ENCODE results near the gene CD200R1L. TPM values are rescaled to one million over a fixed set of nuclear protein-coding genes. Genes with fewer than 3 reads are reported as not detected.

CD200R1L gene
- total and polyA plus RNA-seq, 3 experiments from 2014 or later = not detected

GRCh38 chr3:112782491-112782890, 64.2 kb downstream of the CD200R1L start:
- CTCF ChIA-PET = no interaction called here
- Mint-ChIP-seq H3K27ac (no peak overlapping the region), H3K4me1 (no peaks in the 10 kb centered on the region), H3K9me3 (peaks cover under 1 to 5% (median 2%) of the 10 kb centered on the region in 5 donors), H3K36me3 (peaks cover 0 to 4% (median 2%) of the 10 kb centered on the region in 3 donors), H3K4me3 (no peak overlapping the region), H3K27me3 (peaks cover 0 to 1% of the 10 kb centered on the region in 2 donors)
- no peaks in the 10 kb centered on the region for H3K4me1 ChIP-seq (ENCODE audit: insufficient read depth, low read length)
- POLR2A ChIA-PET = no interaction called here
- no peaks in the 10 kb centered on the region for H3K36me3 ChIP-seq (ENCODE audit: insufficient read depth, low read length)
- no peak for DNase-seq
- H3K27ac ChIP-seq (ENCODE audit: low read depth, low read length) = no peak overlapping the region
- H3K27me3 ChIP-seq (ENCODE audit: insufficient read depth, low read length, poor library complexity, severe bottlenecking) = no peaks in the 10 kb centered on the region
- H3K4me3 ChIP-seq (ENCODE audit: low read length) = no peak overlapping the region
- no peaks in the 10 kb centered on the region for H3K9me3 ChIP-seq (ENCODE audit: low read length)

GRCh38 chr3:112781599-112781998, 65.1 kb downstream of the CD200R1L start:
- Histone ChIP-seq H3K4me3 (ENCODE audit: low read length) (no peak overlapping the region), H3K27me3 (ENCODE audit: insufficient read depth, low read length, poor library complexity, severe bottlenecking) (no peaks in the 10 kb centered on the region), H3K4me1 (ENCODE audit: insufficient read depth, low read length) (no peaks in the 10 kb centered on the region), H3K9me3 (ENCODE audit: low read length) (no peaks in the 10 kb centered on the region), H3K36me3 (ENCODE audit: insufficient read depth, low read length) (no peaks in the 10 kb centered on the region), H3K27ac (ENCODE audit: low read depth, low read length) (no peak overlapping the region)
- peaks cover 0 to 3% (median 0%) of the 10 kb centered on the region in 3 donors for H3K4me1 Mint-ChIP-seq
- peaks cover 0 to 1% of the 10 kb centered on the region in 2 donors for H3K27me3 Mint-ChIP-seq
- no peak overlapping the region for H3K27ac Mint-ChIP-seq
- H3K4me3 Mint-ChIP-seq = no peak overlapping the region
- no peak for DNase-seq
- ChIA-PET POLR2A (no interaction called here), CTCF (interaction anchor here (2.7 kb wide), 1 partner anchor 47 kb away, joined by 8 read pairs; no protein-coding TSS in a partner anchor)
- peaks cover 0 to 1% (median 0%) of the 10 kb centered on the region in 3 donors for H3K36me3 Mint-ChIP-seq
- no peaks in the 10 kb centered on the region for H3K9me3 Mint-ChIP-seq

GRCh38 chr3:112779558-112780480, 66.8 kb downstream of the CD200R1L start:
- CTCF ChIA-PET = interaction anchor here (2.7 kb wide), 1 partner anchor 45 kb away, joined by 8 read pairs; no protein-coding TSS in a partner anchor
- H3K27ac Mint-ChIP-seq = no peak overlapping the region
- DNase-seq = no peak
- H3K9me3 ChIP-seq (ENCODE audit: low read length) = no peaks in the 10 kb centered on the region
- no peak overlapping the region for H3K4me3 ChIP-seq (ENCODE audit: low read length)
- H3K27ac ChIP-seq (ENCODE audit: low read depth, low read length) = no peak overlapping the region
- no peaks in the 10 kb centered on the region for H3K9me3 Mint-ChIP-seq
- POLR2A ChIA-PET = no interaction called here
- H3K27me3 Mint-ChIP-seq = peaks cover 0 to 1% of the 10 kb centered on the region in 2 donors
- H3K4me1 Mint-ChIP-seq = peaks cover 14 to 15% (median 15%) of the 10 kb centered on the region in 3 donors
- H3K4me3 Mint-ChIP-seq = no peak overlapping the region
- H3K36me3 Mint-ChIP-seq = peaks cover 0 to 1% (median 0%) of the 10 kb centered on the region in 3 donors
- no peaks in the 10 kb centered on the region for H3K36me3 ChIP-seq (ENCODE audit: insufficient read depth, low read length)
- H3K27me3 ChIP-seq (ENCODE audit: insufficient read depth, low read length, poor library complexity, severe bottlenecking) = no peaks in the 10 kb centered on the region
- peaks cover 8% of the 10 kb centered on the region for H3K4me1 ChIP-seq (ENCODE audit: insufficient read depth, low read length)

GRCh38 chr3:112779011-112779410, 67.7 kb downstream of the CD200R1L start:
- Mint-ChIP-seq H3K27me3 (peaks cover 0 to 1% of the 10 kb centered on the region in 2 donors), H3K36me3 (peaks cover 0 to 1% (median 0%) of the 10 kb centered on the region in 3 donors), H3K27ac (peak overlapping the region in 1 of 8 donors; percentile 14), H3K9me3 (no peaks in the 10 kb centered on the region), H3K4me1 (peaks cover 22 to 24% (median 23%) of the 10 kb centered on the region in 3 donors), H3K4me3 (no peak overlapping the region)
- no peaks in the 10 kb centered on the region for H3K9me3 ChIP-seq (ENCODE audit: low read length)
- DNase-seq = no peak
- H3K36me3 ChIP-seq (ENCODE audit: insufficient read depth, low read length) = no peaks in the 10 kb centered on the region
- no peak overlapping the region for H3K27ac ChIP-seq (ENCODE audit: low read depth, low read length)
- POLR2A ChIA-PET = no interaction called here
- peaks cover 16% of the 10 kb centered on the region for H3K4me1 ChIP-seq (ENCODE audit: insufficient read depth, low read length)
- no peaks in the 10 kb centered on the region for H3K27me3 ChIP-seq (ENCODE audit: insufficient read depth, low read length, poor library complexity, severe bottlenecking)
- H3K4me3 ChIP-seq (ENCODE audit: low read length) = no peak overlapping the region
- CTCF ChIA-PET = interaction anchor here (2.7 kb wide), 1 partner anchor 44 kb away, joined by 8 read pairs; no protein-coding TSS in a partner anchor

GRCh38 chr3:112778353-112778948, 68.2 kb downstream of the CD200R1L start:
- Histone ChIP-seq H3K27ac (ENCODE audit: low read depth, low read length) (no peak overlapping the region), H3K4me3 (ENCODE audit: low read length) (no peak overlapping the region), H3K27me3 (ENCODE audit: insufficient read depth, low read length, poor library complexity, severe bottlenecking) (no peaks in the 10 kb centered on the region), H3K4me1 (ENCODE audit: insufficient read depth, low read length) (peaks cover 17% of the 10 kb centered on the region), H3K36me3 (ENCODE audit: insufficient read depth, low read length) (no peaks in the 10 kb centered on the region), H3K9me3 (ENCODE audit: low read length) (no peaks in the 10 kb centered on the region)
- H3K9me3 Mint-ChIP-seq = no peaks in the 10 kb centered on the region
- CTCF ChIA-PET = no interaction called here
- peaks cover 0 to 1% of the 10 kb centered on the region in 2 donors for H3K27me3 Mint-ChIP-seq
- peaks cover 26 to 27% (median 27%) of the 10 kb centered on the region in 3 donors for H3K4me1 Mint-ChIP-seq
- POLR2A ChIA-PET = no interaction called here
- H3K36me3 Mint-ChIP-seq = peaks cover 0 to 1% (median 0%) of the 10 kb centered on the region in 3 donors
- no peak overlapping the region for H3K4me3 Mint-ChIP-seq
- no peak for DNase-seq
- no peak overlapping the region for H3K27ac Mint-ChIP-seq

GRCh38 chr3:112777811-112778210, 68.9 kb downstream of the CD200R1L start:
- Mint-ChIP-seq H3K27me3 (peaks cover 0 to 1% of the 10 kb centered on the region in 2 donors), H3K4me1 (peaks cover 28 to 32% (median 31%) of the 10 kb centered on the region in 3 donors), H3K4me3 (no peak overlapping the region), H3K27ac (peak overlapping the region in 1 of 8 donors; percentile 47), H3K36me3 (peaks cover 0 to 1% (median 0%) of the 10 kb centered on the region in 3 donors), H3K9me3 (no peaks in the 10 kb centered on the region)
- Histone ChIP-seq H3K4me1 (ENCODE audit: insufficient read depth, low read length) (peaks cover 17% of the 10 kb centered on the region), H3K9me3 (ENCODE audit: low read length) (no peaks in the 10 kb centered on the region), H3K4me3 (ENCODE audit: low read length) (no peak overlapping the region), H3K36me3 (ENCODE audit: insufficient read depth, low read length) (no peaks in the 10 kb centered on the region), H3K27ac (ENCODE audit: low read depth, low read length) (no peak overlapping the region), H3K27me3 (ENCODE audit: insufficient read depth, low read length, poor library complexity, severe bottlenecking) (no peaks in the 10 kb centered on the region)
- CTCF ChIA-PET = interaction anchor here (0.9 to 1.5 kb wide), 2 partner anchors 18 to 24 kb away, joined by 3 read pairs; no protein-coding TSS in a partner anchor
- POLR2A ChIA-PET = no interaction called here
- no peak for DNase-seq

GRCh38 chr3:112776836-112777235, 69.8 kb downstream of the CD200R1L start:
- Mint-ChIP-seq H3K27me3 (peaks cover 0 to 1% of the 10 kb centered on the region in 2 donors), H3K9me3 (no peaks in the 10 kb centered on the region), H3K36me3 (peaks cover 0 to 1% (median 0%) of the 10 kb centered on the region in 3 donors), H3K4me1 (peaks cover 35 to 38% (median 37%) of the 10 kb centered on the region in 3 donors), H3K4me3 (no peak overlapping the region), H3K27ac (peak overlapping the region in 1 of 8 donors; percentile 12)
- ChIA-PET POLR2A (no interaction called here), CTCF (interaction anchor here (1.5 kb wide), 1 partner anchor 17 kb away, joined by 3 read pairs; no protein-coding TSS in a partner anchor)
- H3K4me3 ChIP-seq (ENCODE audit: low read length) = no peak overlapping the region
- no peak for DNase-seq
- no peaks in the 10 kb centered on the region for H3K36me3 ChIP-seq (ENCODE audit: insufficient read depth, low read length)
- H3K4me1 ChIP-seq (ENCODE audit: insufficient read depth, low read length) = peaks cover 17% of the 10 kb centered on the region
- H3K27me3 ChIP-seq (ENCODE audit: insufficient read depth, low read length, poor library complexity, severe bottlenecking) = no peaks in the 10 kb centered on the region
- H3K9me3 ChIP-seq (ENCODE audit: low read length) = no peaks in the 10 kb centered on the region
- H3K27ac ChIP-seq (ENCODE audit: low read depth, low read length) = no peak overlapping the region

Data from CD8-positive, alpha-beta memory T cell (primary cell).